HepG2 (cell line): ENCODE results near the gene STK32B. TPM values are rescaled to one million over a fixed set of nuclear protein-coding genes. Genes with fewer than 3 reads are reported as not detected.

Experiments used
- ATAC-seq: fragments of 200-7000 bp; cut with Tn5 transposase; 3 replicates; pipeline ENCODE4 v1.9.1; 2020; ENCODE audit warnings: mild to moderate bottlenecking, moderate library complexity
- BruUV-seq: library from RNA; stranded (reverse); fragments of 400-500 nt; replicated peaks from 2 replicates; lab custom pipeline; 2021; lab: Mats Ljungman, UMichigan
- CTCF ChIA-PET: fragments of 300-600 bp; formaldehyde crosslinking; extraction: SDS; loops from one replicate; lab custom pipeline; 2021; ENCODE audit warnings: low total read pairs, inconsistent platforms, low intra/inter-chr PET ratio; lab: Yijun Ruan, JAX
- POLR2A ChIA-PET: fragments of 350-600 bp; sonication (Branson Sonifier 250); formaldehyde crosslinking; loops from one replicate; lab custom pipeline; 2020; ENCODE audit warnings: antibody characterized with exemption, inconsistent platforms; lab: Yijun Ruan, JAX
- DNase-seq: peaks from one replicate; pipeline ENCODE4 v3.0.0-alpha.2; 2015; ENCODE audit warnings: low spot score
- FAIRE-seq: peaks from 3 replicates; lab custom pipeline; 2011; peaks lifted over from hg19 to GRCh38; lab: Jason Lieb, UNC
- H2AFZ ChIP-seq: one replicate; pipeline ENCODE4 v1.6.1; 2011; ENCODE audit warnings: low read length, inconsistent platforms
- H3K27ac ChIP-seq: fragments of 300-600 bp; 3 replicates; pipeline ENCODE4 v1.8.0; 2011; ENCODE audit warnings: mixed run types, mild to moderate bottlenecking, mixed read lengths, low read length, inconsistent platforms; ENCODE audit not compliant: insufficient read depth; ENCODE audit errors: extremely low read length
- H3K27me3 ChIP-seq, 2 experiments: fragments of 200-600 bp in 1 of 2; 2 replicates in 1 of 2; 3 replicates in 1 of 2; pipeline versions ENCODE4 v1.6.0 to v1.8.0; 2011; ENCODE audit warnings: low read length in 2 of 2, mild to moderate bottlenecking in 2 of 2, moderate library complexity in 2 of 2, inconsistent platforms in 1 of 2; ENCODE audit not compliant: insufficient read depth in 2 of 2, control insufficient read depth in 1 of 2
- H3K36me3 ChIP-seq, 2 experiments: fragments of 200-600 bp in 1 of 2; replicated peaks in 1 of 2; 2 replicates in 1 of 2; 3 replicates in 1 of 2; pipeline versions ENCODE4 v1.5.1 to v1.8.0; 2011; ENCODE audit warnings: low read length in 2 of 2, inconsistent platforms in 1 of 2; ENCODE audit not compliant: insufficient read depth in 2 of 2, control insufficient read depth in 1 of 2
- H3K4me1 ChIP-seq: 2 replicates; pipeline ENCODE4 v1.5.1; 2012; ENCODE audit warnings: low read length, inconsistent platforms; ENCODE audit not compliant: insufficient read depth
- H3K4me2 ChIP-seq: 2 replicates; pipeline ENCODE4 v1.6.0; 2011; ENCODE audit warnings: low read depth, low read length, inconsistent platforms
- H3K4me3 ChIP-seq, 3 experiments: fragments of 200-600 bp in 1 of 3; sonication (generic), shearing (Covaris generic) in 1 of 3; replicated peaks in 1 of 3; 2 replicates each; pipeline ENCODE4 v1.5.1; 2011 to 2016; ENCODE audit warnings: low read length in 3 of 3, inconsistent platforms in 2 of 3, low read depth in 2 of 3, mild to moderate bottlenecking in 2 of 3, control low read depth in 1 of 3, mixed read lengths in 1 of 3; ENCODE audit not compliant: insufficient read depth in 1 of 3
- H3K79me2 ChIP-seq: one replicate; pipeline ENCODE4 v1.6.1; 2011; ENCODE audit warnings: low read length, inconsistent platforms; ENCODE audit not compliant: insufficient read depth
- H3K9ac ChIP-seq: 2 replicates; pipeline ENCODE4 v1.6.0; 2011; ENCODE audit warnings: mild to moderate bottlenecking, low read depth, low read length, inconsistent platforms; ENCODE audit not compliant: insufficient read depth
- H3K9me3 ChIP-seq: 2 replicates; pipeline ENCODE4 v1.5.1; 2012; ENCODE audit warnings: mild to moderate bottlenecking, low read length
- H4K20me1 ChIP-seq: 2 replicates; pipeline ENCODE4 v1.6.0; 2011; ENCODE audit warnings: inconsistent platforms, mild to moderate bottlenecking, low read length, moderate library complexity; ENCODE audit not compliant: insufficient read depth
- ATF1 ChIP-seq: IDR thresholded peaks from 2 replicates; pipeline ENCODE4 v1.6.1; 2016; ENCODE audit warnings: mild to moderate bottlenecking, control low read depth
- BORCS8-MEF2B ChIP-seq: sonication (generic); formaldehyde crosslinking; IDR thresholded peaks from 2 replicates; pipeline ENCODE4 v1.8.0; 2022; ENCODE audit warnings: mild to moderate bottlenecking, missing genetic modification reagents
- DDIT3 ChIP-seq: sonication (generic); formaldehyde crosslinking; IDR thresholded peaks from 2 replicates; pipeline ENCODE4 v1.4.0; 2020; ENCODE audit warnings: mild to moderate bottlenecking, missing genetic modification reagents
- RFX5 ChIP-seq: IDR thresholded peaks from 2 replicates; pipeline ENCODE4 v1.6.1; 2011; ENCODE audit warnings: low read depth, low read length, improper control_type of control experiment
- TSC22D2 ChIP-seq: sonication (generic); formaldehyde crosslinking; IDR thresholded peaks from 2 replicates; pipeline ENCODE4 v1.5.1; 2020; ENCODE audit warnings: missing genetic modification reagents, mild to moderate bottlenecking, borderline replicate concordance
- ZBED4 ChIP-seq: sonication (generic); formaldehyde crosslinking; IDR thresholded peaks from 2 replicates; pipeline ENCODE4 v1.4.0; 2020; ENCODE audit warnings: missing genetic modification reagents, borderline replicate concordance
- ZNF276 ChIP-seq: sonication (generic); formaldehyde crosslinking; IDR thresholded peaks from 2 replicates; pipeline ENCODE4 v1.4.0; 2020; ENCODE audit warnings: mild to moderate bottlenecking, low read depth, missing genetic modification reagents
- ZNF496 ChIP-seq: sonication (generic); formaldehyde crosslinking; IDR thresholded peaks from 2 replicates; pipeline ENCODE4 v1.8.1; 2023; ENCODE audit warnings: mild to moderate bottlenecking, moderate library complexity, missing genetic modification reagents; ENCODE audit not compliant: insufficient replicate concordance
- ZNF567 ChIP-seq: sonication (generic); formaldehyde crosslinking; IDR thresholded peaks from 2 replicates; pipeline ENCODE4 v1.8.1; 2023; ENCODE audit warnings: mild to moderate bottlenecking, missing genetic modification reagents, borderline replicate concordance
- in situ Hi-C: cut with HindIII; loops from 2 replicates; pipeline ENCODE4 v1.10.0; 2017; ENCODE audit warnings: low pct_unique_long_range_greater_than_20kb; ENCODE audit not compliant: extremely low pct_ligation_motif_present
- intact Hi-C: fragments of 100-400 bp; cut with micrococcal nuclease; formaldehyde crosslinking; loops from one replicate; pipeline ENCODE4 v1.10.0; 2022; ENCODE audit not compliant: unreplicated experiment
- polyA plus RNA-seq, 8 experiments: library from polyadenylated mRNA; depleted of rRNA in 3 of 8; stranded (reverse) in 7 of 8; unstranded in 1 of 8; fragments of >200 nt; fragmentation: Illumina TruSeq in 4 of 8; extraction: Trizol in 4 of 8; gene quantifications; 2 replicates each; pipeline versions ENCODE4 v1.2.1 to v1.2.3, GENCODE V29; 2011 to 2016; ENCODE audit warnings: low read depth in 4 of 8, missing spikeins in 1 of 8, mixed read lengths in 1 of 8; ENCODE audit not compliant: insufficient read depth in 1 of 8
- total RNA-seq, 5 experiments: library from RNA; depleted of rRNA; stranded (reverse); fragments of >200 nt; fragmentation: Illumina TruSeq; extraction: Trizol; gene quantifications; 2 replicates each; pipeline ENCODE4 v1.2.3, GENCODE V29; 2016; ENCODE audit warnings: low read depth in 1 of 5

Gene STK32B
- total and polyA plus RNA-seq, 2 of the 13 experiments (the other 11 are each of a cell fraction or from before 2014, with no cell fraction given), result not detected

- Histone ChIP-seq H3K79me2 (no peaks in the 10 kb centered on the region), H3K27ac (no peak overlapping the region), H3K9ac (no peak overlapping the region), H2AFZ (no peak overlapping the region), H3K9me3 (no peaks in the 10 kb centered on the region), H3K36me3 (no peaks in the 10 kb centered on the region), H3K4me3 (no peak overlapping the region), H3K4me1 (no peaks in the 10 kb centered on the region), H4K20me1 (no peaks in the 10 kb centered on the region), H3K27me3 (no peaks in the 10 kb centered on the region), H3K4me2 (no peak overlapping the region)
- no TSS peak for BruUV-seq
- no peak for FAIRE-seq
- ATAC-seq, result no peak
- intact Hi-C loops (no loop called here), in situ Hi-C loops (no loop called here)
- TF ChIP-seq ZBED4 (CRISPR knock-in tag), result no peak
- no peak for TF ChIP-seq ZNF567 (CRISPR knock-in tag)
- TF ChIP-seq ZNF276 (CRISPR knock-in tag), result no peak
- no peak for TF ChIP-seq ATF1 (CRISPR knock-in tag)
- no peak for TF ChIP-seq RFX5
- TF ChIP-seq BORCS8-MEF2B (CRISPR knock-in tag), result no peak
- TF ChIP-seq ZNF496 (CRISPR knock-in tag), result no peak
- no peak for TF ChIP-seq TSC22D2 (CRISPR knock-in tag)
- TF ChIP-seq DDIT3 (CRISPR knock-in tag), result no peak
- ChIA-PET CTCF (no interaction called here), POLR2A (no interaction called here)
- DNase-seq, result no peak
Measured at GRCh38 chr4:5100336-5100735, 49.1 kb downstream of the STK32B start.
